GM19035 (cell line): ENCODE results near the gene NOTCH2.
"Not testable (repeated sequence)": the region's sequence is repeated elsewhere in the genome, so short reads cannot be mapped to it uniquely, and the experiment has no call there.

ENCODE experiments used
- ATAC-seq: cut with Tn5 transposase; IDR thresholded peaks from one replicate; pipeline ENCODE4 v1.9.1; 2021; ENCODE audit not compliant: unreplicated experiment

Gene NOTCH2

DNA sequence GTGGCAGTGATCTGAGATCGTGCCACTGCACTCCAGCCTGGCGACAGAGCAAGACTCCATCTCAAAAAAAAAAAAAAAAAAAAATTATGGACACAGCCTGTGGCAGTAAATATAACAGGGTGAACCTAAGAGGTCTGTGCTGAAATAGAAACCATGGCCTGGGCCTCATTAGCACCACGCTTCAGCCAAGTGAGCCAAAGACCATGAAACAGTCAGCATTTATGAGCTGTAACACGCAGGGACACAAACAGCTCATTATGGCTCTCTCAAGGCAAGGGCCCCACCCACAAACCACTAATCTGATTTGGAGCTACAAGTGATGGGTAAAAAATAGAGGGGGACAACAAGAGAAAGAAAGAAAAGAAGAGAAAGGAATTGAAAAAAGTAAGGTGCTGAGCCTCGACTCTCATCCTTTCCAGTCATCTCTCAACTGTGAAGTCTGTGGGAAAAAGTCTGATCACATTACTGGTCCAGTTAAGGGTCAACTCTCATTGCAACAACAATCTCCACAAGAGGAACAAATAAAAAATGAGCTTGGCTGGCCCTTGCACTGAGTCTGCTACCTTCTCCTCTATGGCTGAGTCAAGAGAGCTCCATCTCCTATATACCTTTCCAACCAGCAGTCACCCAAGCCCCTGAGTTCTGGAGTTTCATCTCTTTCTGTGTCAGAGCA lies 93.7 kb downstream of the NOTCH2 start:
- ATAC-seq: not testable (repeated sequence)

GRCh38 chr1:119975006-119975405 lies 94.5 kb downstream of the NOTCH2 start:
- ATAC-seq: no peak

GRCh38 chr1:119974013-119974412 lies 95.4 kb downstream of the NOTCH2 start:
- ATAC-seq: no peak

GRCh38 chr1:119971710-119972570 lies 97.5 kb downstream of the NOTCH2 start:
- ATAC-seq: no peak

GRCh38 chr1:119968601-119969000 lies 100.9 kb downstream of the NOTCH2 start:
- ATAC-seq: no peak

DNA sequence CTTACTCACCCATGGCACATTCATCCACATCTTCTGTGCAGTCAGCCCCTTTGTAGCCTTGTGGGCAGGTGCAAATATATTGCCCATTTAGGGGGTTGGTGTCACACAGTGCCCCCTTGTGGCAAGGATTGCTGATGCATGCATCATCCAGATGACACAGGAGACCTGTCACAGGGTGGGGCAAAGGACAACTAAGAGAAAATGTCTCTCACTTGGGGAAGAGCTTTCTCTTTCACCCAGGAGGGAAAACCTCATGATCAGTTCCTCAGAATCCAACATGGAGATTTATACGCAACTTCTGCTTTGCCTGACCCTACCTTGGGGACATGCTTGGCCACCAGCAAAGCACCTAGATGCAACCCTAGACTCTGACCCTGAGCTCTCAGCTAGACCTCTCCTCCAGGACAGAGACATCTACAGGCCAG lies 101.4 kb downstream of the NOTCH2 start:
- peak; percentile 92 for ATAC-seq

DNA sequence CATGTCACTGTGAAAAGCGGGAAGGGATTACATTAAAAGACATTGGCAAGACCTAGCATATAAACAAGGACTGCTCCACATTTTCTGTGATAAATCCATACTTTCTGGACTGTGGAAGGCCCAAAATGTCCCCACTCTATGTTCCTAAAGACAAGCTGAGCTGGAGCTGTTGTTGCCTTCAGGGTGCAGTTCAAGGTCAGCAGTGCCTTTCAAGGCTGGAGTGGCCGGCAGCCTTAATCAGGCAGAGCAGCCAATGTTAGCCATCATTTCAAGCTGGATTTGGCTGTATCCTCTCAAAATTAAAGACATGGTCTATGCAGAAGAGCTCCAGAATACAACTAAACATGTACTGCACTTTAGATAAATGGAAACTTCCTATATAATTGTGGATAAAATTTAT lies 102.8 kb downstream of the NOTCH2 start:
- ATAC-seq: no peak

DNA sequence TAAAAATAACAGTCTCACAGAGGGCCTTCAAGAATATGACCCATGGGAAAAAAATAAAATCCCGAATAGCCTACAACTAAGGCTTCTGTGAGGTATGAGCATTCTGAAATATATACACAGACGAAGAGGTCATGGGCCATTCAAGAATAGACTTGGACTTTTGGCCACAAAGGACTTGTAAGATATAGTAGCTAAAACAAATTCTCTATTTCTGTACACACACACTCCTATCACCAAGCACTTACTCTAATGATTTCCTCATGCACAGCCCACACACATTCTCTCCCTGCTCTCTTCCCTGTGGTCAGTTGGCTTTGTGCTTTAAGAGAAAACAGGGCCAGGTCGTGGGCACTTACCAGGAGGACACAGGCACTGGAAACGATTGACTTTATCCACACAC lies 103.4 kb downstream of the NOTCH2 start:
- no peak for ATAC-seq

- no peak for ATAC-seq
Observed at GRCh38 chr1:119964673-119965363, 104.6 kb downstream of the NOTCH2 start.

DNA sequence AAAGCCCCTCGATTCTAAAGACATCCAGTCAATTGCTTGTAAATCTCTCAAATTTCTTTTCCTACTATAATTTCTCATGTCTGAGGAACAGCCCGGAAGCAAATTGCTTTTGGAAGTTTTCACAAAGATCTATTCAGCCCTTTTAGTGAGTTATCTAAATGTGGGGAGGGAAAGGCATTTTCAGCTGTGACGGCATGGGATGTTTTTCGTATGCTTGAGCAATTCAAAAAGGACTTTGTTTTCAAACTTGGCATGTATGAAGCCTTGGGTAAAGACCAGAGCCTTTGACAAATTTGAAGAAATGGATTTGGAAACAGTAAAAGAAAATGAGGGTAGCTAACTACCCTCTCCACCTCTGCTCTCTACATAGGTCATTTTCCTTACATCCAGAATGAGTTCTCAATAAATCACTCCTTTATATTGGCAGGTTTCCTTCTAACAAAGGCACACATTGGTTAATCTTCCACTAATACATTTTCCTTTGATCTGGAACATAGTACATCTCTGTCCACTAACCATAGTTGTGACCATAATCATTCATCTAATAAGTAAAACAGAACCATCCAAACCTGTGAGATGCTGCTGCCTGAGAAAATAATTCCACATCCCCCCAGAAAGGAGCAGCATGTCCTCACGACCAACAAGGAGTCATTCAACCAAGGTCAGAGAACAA lies 107.0 kb downstream of the NOTCH2 start:
- no peak for ATAC-seq

GRCh38 chr1:119960501-119960900 lies 109.0 kb downstream of the NOTCH2 start:
- ATAC-seq: no peak

DNA sequence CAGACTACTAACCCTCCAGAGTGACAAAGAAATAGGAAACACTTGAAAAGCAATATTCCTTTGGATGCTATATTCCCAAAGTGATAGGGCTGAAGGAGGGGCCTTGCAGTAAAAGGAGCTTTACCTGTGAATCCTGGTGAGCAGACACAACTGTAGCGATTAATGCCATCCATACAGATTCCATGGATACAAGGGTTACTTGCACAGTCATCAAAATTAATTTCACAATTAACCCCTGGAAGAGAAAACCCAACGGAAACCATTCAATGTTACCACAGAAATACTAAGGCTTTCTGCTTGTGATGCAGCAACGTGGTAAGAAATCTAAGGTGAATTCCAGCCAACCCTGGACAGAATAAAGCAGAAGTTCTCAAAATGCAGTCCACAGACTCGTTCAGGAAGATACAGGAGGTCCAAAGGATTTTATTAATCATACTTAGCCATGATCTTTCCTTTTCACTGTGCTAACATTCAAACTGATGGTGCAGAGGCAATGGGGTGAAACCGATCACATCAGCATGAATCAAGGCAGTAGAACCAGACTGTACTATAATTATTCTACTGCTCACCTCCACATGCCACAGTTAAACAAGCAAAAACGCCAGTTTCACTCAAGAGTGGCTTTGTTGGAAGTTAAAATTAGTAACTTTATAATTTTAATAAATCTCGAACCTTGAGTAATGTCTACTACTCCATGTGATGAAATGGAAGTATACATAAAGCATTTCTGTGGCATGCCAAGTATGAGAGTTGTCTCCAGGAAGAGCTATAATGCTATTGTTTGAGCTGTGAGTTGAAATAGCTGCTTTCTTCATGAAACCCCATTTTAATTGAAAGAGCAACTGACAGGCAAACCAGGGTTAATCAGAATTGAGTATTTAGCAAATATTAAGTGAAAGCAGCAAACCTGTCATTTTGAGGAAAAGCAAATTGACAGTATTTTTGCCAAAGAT lies 109.9 kb downstream of the NOTCH2 start:
- no peak for ATAC-seq

- ATAC-seq: no peak
Observed at GRCh38 chr1:119958223-119958622, 111.2 kb downstream of the NOTCH2 start.

GRCh38 chr1:119956306-119956705 lies 113.2 kb downstream of the NOTCH2 start:
- no peak for ATAC-seq

- no peak for ATAC-seq
Observed at GRCh38 chr1:119954476-119955422, 114.7 kb downstream of the NOTCH2 start.

GRCh38 chr1:119953266-119953998 lies 116.0 kb downstream of the NOTCH2 start:
- ATAC-seq: no peak

DNA sequence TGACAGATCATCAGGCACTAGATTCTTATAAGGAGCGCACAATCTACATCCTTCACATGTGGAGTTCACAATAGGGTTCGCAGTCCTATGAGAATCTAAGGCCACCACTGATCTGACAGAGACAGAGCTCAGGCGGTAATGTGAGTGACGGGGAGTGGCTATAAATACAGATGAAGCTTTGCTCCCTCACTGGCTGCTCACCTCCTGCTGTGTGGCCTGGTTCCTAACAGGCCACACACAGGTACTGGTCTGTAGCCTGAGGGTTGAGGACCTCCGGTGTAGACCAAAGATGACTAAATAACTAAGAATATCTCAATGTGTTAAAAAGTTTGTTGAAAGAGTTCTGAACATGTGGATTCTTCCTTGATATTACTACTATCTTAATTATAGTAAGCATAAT lies 117.0 kb downstream of the NOTCH2 start:
- no peak for ATAC-seq
